T-helper 22 cell (primary cell): ENCODE measurements around the gene FAM149A.

Experiments
- DNase-seq: peaks from one replicate; pipeline ENCODE4 v3.0.0-alpha.2; 2020; ENCODE audit warnings: low read depth

Gene FAM149A

GRCh38 chr4:186158966-186159365, 54.5 kb downstream of the FAM149A start:
- DNase-seq = no peak

GRCh38 chr4:186159613-186160012, 55.1 kb downstream of the FAM149A start:
- DNase-seq = no peak

GRCh38 chr4:186161138-186161537, 56.6 kb downstream of the FAM149A start:
- no peak for DNase-seq

GRCh38 chr4:186166852-186167512, 62.5 kb downstream of the FAM149A start:
- no peak for DNase-seq

GRCh38 chr4:186167605-186168004, 63.1 kb downstream of the FAM149A start:
- no peak for DNase-seq

GRCh38 chr4:186168750-186169149, 64.2 kb downstream of the FAM149A start:
- DNase-seq = no peak

GRCh38 chr4:186169333-186169944, 64.9 kb downstream of the FAM149A start:
- DNase-seq = no peak

GRCh38 chr4:186169945-186170802, 65.7 kb downstream of the FAM149A start:
- DNase-seq = no peak

- no peak for DNase-seq
Observed at GRCh38 chr4:186170966-186171365, 66.5 kb downstream of the FAM149A start.

- no peak for DNase-seq
Observed at GRCh38 chr4:186172546-186172945, 68.0 kb downstream of the FAM149A start.

- DNase-seq = no peak
Observed at GRCh38 chr4:186188107-186188506, 83.6 kb downstream of the FAM149A start.

- DNase-seq = no peak
Observed at GRCh38 chr4:186189656-186190055, 85.2 kb downstream of the FAM149A start.

GRCh38 chr4:186190581-186191199, 86.2 kb downstream of the FAM149A start:
- peak; percentile 22 for DNase-seq

- peak; percentile 73 for DNase-seq
Observed at GRCh38 chr4:186191200-186192065, 86.9 kb downstream of the FAM149A start, which contains the start of gene CYP4V2. Gene CYP4V2, plus strand, starts transcription at chr4:186191567. Its CDS starts 257 bp downstream, at chr4:186191824.

GRCh38 chr4:186192066-186192612, 87.6 kb downstream of the FAM149A start:
- no peak for DNase-seq

GRCh38 chr4:186193851-186194250, 89.3 kb downstream of the FAM149A start:
- no peak for DNase-seq

- no peak for DNase-seq
Observed at GRCh38 chr4:186196063-186196462, 91.6 kb downstream of the FAM149A start.

- no peak for DNase-seq
Observed at GRCh38 chr4:186200516-186200915, 96.0 kb downstream of the FAM149A start.

- DNase-seq = no peak
Observed at GRCh38 chr4:186201010-186201409, 96.5 kb downstream of the FAM149A start.

- no peak for DNase-seq
Observed at GRCh38 chr4:186201535-186202230, 97.2 kb downstream of the FAM149A start.
